Measurements from ENCODE around the gene GJB5.

DNA sequence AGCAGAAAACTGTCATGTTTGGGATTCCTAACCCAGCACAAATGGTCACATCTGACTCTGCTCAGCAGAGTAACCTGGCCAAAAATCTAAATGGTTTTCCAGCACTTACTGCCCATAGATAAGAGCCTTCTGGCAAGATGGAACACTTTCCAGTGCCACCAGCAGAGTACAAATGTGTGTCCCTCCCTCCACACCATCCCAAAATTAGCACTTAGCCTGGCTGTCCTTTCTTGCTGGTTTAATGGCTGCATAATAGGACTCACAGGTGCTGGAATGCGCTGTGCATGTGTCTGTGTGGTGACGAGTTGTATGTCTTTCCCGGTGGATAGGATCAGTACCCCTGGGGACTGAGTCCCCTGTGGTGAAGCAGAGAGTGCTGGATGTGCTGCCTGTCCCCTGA is 49.8 kb upstream of the GJB5 start:
- TF ChIP-seq RXRA (IDR thresholded peaks at IDR 0.05; ENCODE audit: insufficient read depth, low read depth, low read length), result no peak
- TF ChIP-seq, protein P1, sequence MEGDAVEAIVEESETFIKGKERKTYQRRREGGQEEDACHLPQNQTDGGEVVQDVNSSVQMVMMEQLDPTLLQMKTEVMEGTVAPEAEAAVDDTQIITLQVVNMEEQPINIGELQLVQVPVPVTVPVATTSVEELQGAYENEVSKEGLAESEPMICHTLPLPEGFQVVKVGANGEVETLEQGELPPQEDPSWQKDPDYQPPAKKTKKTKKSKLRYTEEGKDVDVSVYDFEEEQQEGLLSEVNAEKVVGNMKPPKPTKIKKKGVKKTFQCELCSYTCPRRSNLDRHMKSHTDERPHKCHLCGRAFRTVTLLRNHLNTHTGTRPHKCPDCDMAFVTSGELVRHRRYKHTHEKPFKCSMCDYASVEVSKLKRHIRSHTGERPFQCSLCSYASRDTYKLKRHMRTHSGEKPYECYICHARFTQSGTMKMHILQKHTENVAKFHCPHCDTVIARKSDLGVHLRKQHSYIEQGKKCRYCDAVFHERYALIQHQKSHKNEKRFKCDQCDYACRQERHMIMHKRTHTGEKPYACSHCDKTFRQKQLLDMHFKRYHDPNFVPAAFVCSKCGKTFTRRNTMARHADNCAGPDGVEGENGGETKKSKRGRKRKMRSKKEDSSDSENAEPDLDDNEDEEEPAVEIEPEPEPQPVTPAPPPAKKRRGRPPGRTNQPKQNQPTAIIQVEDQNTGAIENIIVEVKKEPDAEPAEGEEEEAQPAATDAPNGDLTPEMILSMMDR (IDR thresholded peaks at IDR 0.05; ENCODE audit: control extremely low read depth in 1 of 3, insufficient read depth in 1 of 3, low read depth in 1 of 3, low read length in 3 of 3), result no peak
- no peak for TF ChIP-seq EZH2 (IDR thresholded peaks at IDR 0.05; ENCODE audit: low read depth, low read length, severe bottlenecking)
- TF ChIP-seq CEBPB (IDR thresholded peaks at IDR 0.05; ENCODE audit: low read depth, low read length), result no peak

Measured in H1 (cell line).